CD4-positive, alpha-beta T cell (primary cell): ENCODE results near the gene GPR89A. TPM values are rescaled to one million over a fixed set of nuclear protein-coding genes. Genes with fewer than 3 reads are reported as not detected.
"Not testable (repeated sequence)": the region's sequence is repeated elsewhere in the genome, so short reads cannot be mapped to it uniquely, and the experiment has no call there.

Experiments
- ATAC-seq: fragments of 200-7000 bp; cut with Tn5 transposase; one replicate; pipeline ENCODE4 v1.10.0; 2022; ENCODE audit warnings: mild to moderate bottlenecking; ENCODE audit not compliant: poor library complexity
- CTCF ChIA-PET: fragments of 350-600 bp; sonication (Branson Sonifier 250); formaldehyde crosslinking; loops from one replicate; lab custom pipeline; 2021; ENCODE audit warnings: antibody characterized with exemption, inconsistent platforms; lab: Charles Lee
- POLR2A ChIA-PET: fragments of 350-600 bp; sonication (Branson Sonifier 250); formaldehyde crosslinking; loops from one replicate; lab custom pipeline; 2021; ENCODE audit warnings: antibody characterized with exemption, inconsistent platforms; lab: Charles Lee
- DNase-seq, 14 experiments: peaks; one replicate each; pipeline ENCODE4 v3.0.0-alpha.2; 2013 to 2020; ENCODE audit warnings: mixed read lengths in 2 of 14
- H3K27ac ChIP-seq, 2 donors: one replicate each; pipeline versions ENCODE4 v1.5.1 to v1.7.0; 2013; ENCODE audit warnings: low read length in 2 of 2, low read depth in 1 of 2, mild to moderate bottlenecking in 1 of 2
- H3K27me3 ChIP-seq, 2 experiments: 1 replicate in 1 of 2; 2 replicates in 1 of 2; pipeline versions ENCODE4 v1.6.1 to v1.7.0; 2013; ENCODE audit warnings: low read length in 2 of 2, control low read depth in 1 of 2, mild to moderate bottlenecking in 1 of 2, moderate library complexity in 1 of 2; ENCODE audit not compliant: insufficient read depth in 2 of 2, control insufficient read depth in 1 of 2
- H3K36me3 ChIP-seq: one replicate; pipeline ENCODE4 v1.6.1; 2013; ENCODE audit warnings: low read length, control low read depth; ENCODE audit not compliant: insufficient read depth
- H3K4me1 ChIP-seq: one replicate; pipeline ENCODE4 v1.6.1; 2013; ENCODE audit warnings: low read length, control low read depth; ENCODE audit not compliant: insufficient read depth
- H3K4me3 ChIP-seq: one replicate; pipeline ENCODE4 v1.5.1; 2013; ENCODE audit warnings: mild to moderate bottlenecking, low read length, moderate library complexity
- H3K9me3 ChIP-seq, 2 experiments: 1 replicate in 1 of 2; 2 replicates in 1 of 2; pipeline versions ENCODE4 v1.6.1 to v1.7.0; 2013; ENCODE audit warnings: low read length in 2 of 2, mild to moderate bottlenecking in 2 of 2, control low read depth in 1 of 2, moderate library complexity in 1 of 2; ENCODE audit not compliant: control insufficient read depth in 1 of 2, insufficient read depth in 1 of 2
- H3K27ac Mint-ChIP-seq: one replicate; pipeline ENCODE4 v1.8.0; 2020; ENCODE audit warnings: mixed read lengths
- H3K27me3 Mint-ChIP-seq: one replicate; pipeline ENCODE4 v1.8.0; 2021; ENCODE audit warnings: mixed read lengths
- H3K36me3 Mint-ChIP-seq: one replicate; pipeline ENCODE4 v1.8.0; 2021; ENCODE audit warnings: low read depth, mixed read lengths
- H3K4me1 Mint-ChIP-seq: one replicate; pipeline ENCODE4 v1.8.0; 2021; ENCODE audit warnings: low read depth, mixed read lengths
- H3K4me3 Mint-ChIP-seq: one replicate; pipeline ENCODE4 v1.8.0; 2020; ENCODE audit warnings: mild to moderate bottlenecking, mixed read lengths
- H3K9me3 Mint-ChIP-seq: one replicate; pipeline ENCODE4 v1.8.0; 2020; ENCODE audit warnings: mixed read lengths
- CTCF ChIP-seq: fragments of 200-600 bp; IDR thresholded peaks from one replicate; pipeline ENCODE4 v1.8.0; 2022; ENCODE audit warnings: antibody characterized with exemption, mild to moderate bottlenecking
- intact Hi-C, 2 experiments: fragments of 100-400 bp; cut with DNase I in 1 of 2; cut with micrococcal nuclease in 1 of 2; formaldehyde crosslinking; loops; one replicate each; pipeline versions ENCODE4 v1.15.1 to v1.9.0; 2023 to 2025; cut with DNase I, micrococcal nuclease
- total RNA-seq, 174 experiments: library from RNA in 2 of 174; stranded (reverse) in 2 of 174; gene quantifications; one replicate each; pipeline ENCODE4 v1.2.3 and lab custom pipeline; 2021 to 2026

GPR89A gene
- total RNA-seq, 2 experiments from 2014 or later, result 23.8 to 25.2 TPM

GRCh38 chr1:145599426-145599825 lies 8.4 kb upstream of the GPR89A start:
- H3K4me3 ChIP-seq, H3K27me3 ChIP-seq, H3K36me3 ChIP-seq, H3K36me3 Mint-ChIP-seq, ATAC-seq, H3K27me3 Mint-ChIP-seq, intact Hi-C loops, H3K4me1 Mint-ChIP-seq, H3K27ac ChIP-seq, H3K4me3 Mint-ChIP-seq, H3K27ac Mint-ChIP-seq, POLR2A ChIA-PET, H3K4me1 ChIP-seq, CTCF ChIA-PET, H3K9me3 ChIP-seq, H3K9me3 Mint-ChIP-seq, DNase-seq: not testable (repeated sequence)

DNA sequence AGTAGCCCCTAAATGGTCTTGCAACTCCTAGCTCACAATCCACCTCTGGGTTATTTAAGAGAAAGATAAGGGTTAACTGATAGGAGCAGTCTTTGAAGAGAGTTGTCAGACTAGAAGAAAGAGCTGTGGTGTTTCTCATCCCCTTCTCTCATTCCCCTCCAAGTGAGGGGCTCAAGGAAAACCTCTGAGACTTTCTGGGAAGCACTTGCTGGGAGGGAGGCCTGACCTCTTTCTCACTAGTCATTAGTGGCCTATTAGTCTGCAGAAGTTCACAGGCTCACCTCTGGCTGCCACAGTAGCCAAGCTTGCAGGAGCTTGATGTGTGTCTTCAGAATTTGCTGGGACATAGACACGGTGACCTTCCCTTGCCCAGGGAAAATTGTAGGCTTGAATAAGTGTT lies 6.2 kb upstream of the GPR89A start:
- no peak overlapping the region for H3K4me3 ChIP-seq
- no peaks in the 10 kb centered on the region for H3K4me1 Mint-ChIP-seq
- H3K27me3 Mint-ChIP-seq, result peaks cover 8% of the 10 kb centered on the region
- H3K27me3 ChIP-seq, result no peaks in the 10 kb centered on the region
- H3K27ac ChIP-seq, result no peak overlapping the region
- DNase-seq (no peak), ATAC-seq (no peak)
- H3K36me3 Mint-ChIP-seq, result no peaks in the 10 kb centered on the region
- TF ChIP-seq CTCF, result no peak
- intact Hi-C loops, result no loop called here
- no peaks in the 10 kb centered on the region for H3K9me3 Mint-ChIP-seq
- no peaks in the 10 kb centered on the region for H3K4me1 ChIP-seq
- ChIA-PET POLR2A (no interaction called here), CTCF (no interaction called here)
- no peak overlapping the region for H3K4me3 Mint-ChIP-seq
- no peaks in the 10 kb centered on the region for H3K36me3 ChIP-seq
- H3K27ac Mint-ChIP-seq, result no peak overlapping the region
- no peaks in the 10 kb centered on the region for H3K9me3 ChIP-seq

GRCh38 chr1:145606840-145607239 lies 948 bp upstream of the GPR89A start:
- not testable (repeated sequence) for ATAC-seq, H3K4me3 ChIP-seq

GRCh38 chr1:145607289-145607688 lies 499 bp upstream of the GPR89A start:
- CTCF ChIA-PET, H3K27me3 Mint-ChIP-seq, H3K4me3 Mint-ChIP-seq, H3K27ac ChIP-seq, H3K4me3 ChIP-seq, H3K36me3 Mint-ChIP-seq, H3K4me1 ChIP-seq, ATAC-seq, H3K36me3 ChIP-seq, H3K9me3 Mint-ChIP-seq, POLR2A ChIA-PET, intact Hi-C loops, H3K9me3 ChIP-seq, DNase-seq, H3K27me3 ChIP-seq: not testable (repeated sequence)
- Mint-ChIP-seq H3K27ac (peak overlapping the region; percentile 83), H3K4me1 (peaks cover 27% of the 10 kb centered on the region)

More at GRCh38 chr1:145606840-145607239, 948 bp upstream of the GPR89A start:
- peaks cover 23% of the 10 kb centered on the region for H3K4me1 Mint-ChIP-seq
- H3K27ac Mint-ChIP-seq, POLR2A ChIA-PET, H3K27ac ChIP-seq, H3K9me3 Mint-ChIP-seq, H3K4me3 Mint-ChIP-seq, H3K36me3 ChIP-seq, intact Hi-C loops, DNase-seq, H3K4me1 ChIP-seq, H3K9me3 ChIP-seq, H3K27me3 Mint-ChIP-seq, H3K27me3 ChIP-seq, H3K36me3 Mint-ChIP-seq, CTCF ChIA-PET: not testable (repeated sequence)

DNA sequence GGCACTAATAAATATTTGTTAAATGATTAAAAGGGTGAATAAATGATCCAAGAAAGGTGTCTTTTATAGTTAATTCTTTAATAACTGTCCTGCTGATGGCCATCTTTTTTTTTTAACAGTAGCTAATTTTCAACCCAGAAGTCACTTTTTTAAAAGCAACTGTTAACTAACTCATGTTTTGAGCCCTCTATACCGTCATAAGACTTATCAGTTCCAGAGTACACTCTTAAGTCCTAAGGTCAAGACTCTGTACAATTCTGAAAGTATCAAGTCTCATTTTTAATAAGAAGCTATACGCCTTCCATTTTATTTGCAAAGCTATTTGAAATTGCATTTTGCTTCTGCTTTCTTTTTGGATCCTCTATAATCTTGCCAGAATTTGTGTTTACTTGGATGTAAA lies 3.0 kb downstream of the GPR89A start:
- POLR2A ChIA-PET, H3K27ac Mint-ChIP-seq, H3K36me3 ChIP-seq, H3K27me3 ChIP-seq, H3K9me3 ChIP-seq, H3K27ac ChIP-seq, H3K4me3 Mint-ChIP-seq, H3K27me3 Mint-ChIP-seq, H3K36me3 Mint-ChIP-seq, CTCF ChIA-PET, H3K4me3 ChIP-seq, intact Hi-C loops, ATAC-seq, DNase-seq, H3K9me3 Mint-ChIP-seq, H3K4me1 ChIP-seq: not testable (repeated sequence)
- peaks cover 32% of the 10 kb centered on the region for H3K4me1 Mint-ChIP-seq

DNA sequence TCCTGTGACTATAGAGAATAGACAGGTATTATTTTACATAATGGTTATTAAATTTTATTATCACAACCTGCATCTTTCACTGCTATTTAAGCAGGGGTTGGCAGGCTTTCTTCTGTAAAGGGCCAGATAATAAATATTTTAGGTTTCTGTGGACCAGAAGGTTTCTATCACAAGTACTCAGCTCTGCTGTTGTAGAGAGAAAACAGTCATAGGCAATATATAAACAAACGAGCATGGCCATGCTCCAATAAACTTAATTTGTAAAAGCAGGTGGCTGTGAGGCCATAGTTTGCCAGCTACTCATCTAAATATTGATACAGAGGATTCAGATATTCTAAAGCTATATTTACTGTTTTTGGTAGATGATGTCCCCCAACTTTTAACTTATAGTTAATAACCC lies 12.3 kb downstream of the GPR89A start:
- H3K4me1 ChIP-seq, H3K36me3 ChIP-seq, DNase-seq, H3K27me3 ChIP-seq, H3K4me3 Mint-ChIP-seq, H3K9me3 ChIP-seq, H3K27ac Mint-ChIP-seq, H3K27me3 Mint-ChIP-seq, ATAC-seq, H3K4me1 Mint-ChIP-seq, H3K36me3 Mint-ChIP-seq, intact Hi-C loops, CTCF ChIA-PET, H3K9me3 Mint-ChIP-seq, H3K4me3 ChIP-seq, H3K27ac ChIP-seq, POLR2A ChIA-PET: not testable (repeated sequence)

DNA sequence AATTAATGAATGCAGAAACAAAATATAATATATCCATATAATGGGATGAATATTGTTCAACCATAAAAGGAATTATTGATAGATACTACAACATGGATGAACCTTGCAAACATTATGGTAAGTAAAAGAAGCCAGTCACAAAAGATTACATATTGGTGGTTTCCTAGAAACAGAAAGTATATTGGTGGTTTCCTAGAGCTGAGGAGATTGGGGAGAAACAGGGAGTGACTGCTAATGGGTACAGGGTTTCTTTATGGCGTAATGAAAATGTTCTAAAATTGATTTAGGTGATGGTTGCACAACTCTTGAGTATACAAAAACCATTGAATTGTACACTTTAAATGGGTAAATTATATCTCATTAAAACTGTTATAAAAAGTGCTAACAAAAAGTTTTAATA lies 14.4 kb downstream of the GPR89A start:
- H3K9me3 ChIP-seq, intact Hi-C loops, H3K4me1 ChIP-seq, H3K27me3 Mint-ChIP-seq, CTCF ChIA-PET, ATAC-seq, H3K9me3 Mint-ChIP-seq, H3K36me3 ChIP-seq, H3K27ac Mint-ChIP-seq, H3K36me3 Mint-ChIP-seq, H3K27me3 ChIP-seq, H3K4me3 ChIP-seq, H3K27ac ChIP-seq, H3K4me3 Mint-ChIP-seq, DNase-seq, POLR2A ChIA-PET, H3K4me1 Mint-ChIP-seq: not testable (repeated sequence)
